NCI-H748 (cell line): ENCODE data around the gene DGKA.
"Not testable (repeated sequence)": the region's sequence is repeated elsewhere in the genome, so short reads cannot be mapped to it uniquely, and the experiment has no call there.

Experiments used
- DNase-seq: peaks from one replicate; lab custom pipeline; 2025; ENCODE audit not compliant: unreplicated experiment; lab: John Stamatoyannopoulos, UW

Gene DGKA

GRCh38 chr12:55966408-55967281, 35.7 kb downstream of the DGKA start, which contains the start of gene CDK2:
CDK2 (plus strand) TSS chr12:55966830; CDS start chr12:55967009, 179 bp downstream.
- DNase-seq, result peak; percentile 81

- DNase-seq, result no peak
These were observed 38.4 kb downstream of the DGKA start for GRCh38 chr12:55969356-55969755.

- no peak for DNase-seq
These were observed 39.8 kb downstream of the DGKA start for GRCh38 chr12:55970775-55971174.

- DNase-seq, result peak; percentile 5
These were observed 41.1 kb downstream of the DGKA start for GRCh38 chr12:55972042-55972441.

GRCh38 chr12:55972456-55972855, 41.5 kb downstream of the DGKA start:
- no peak for DNase-seq

GRCh38 chr12:55972911-55973598, 42.1 kb downstream of the DGKA start:
- peak; percentile 46 for DNase-seq

- peak; percentile 100 for DNase-seq
These were observed 42.8 kb downstream of the DGKA start, which contains the start of gene RAB5B for GRCh38 chr12:55973599-55974307. RAB5B (plus strand) TSS chr12:55974078; CDS start chr12:55986961, 12,883 bp downstream.

- peak; percentile 60 for DNase-seq
These were observed 43.4 kb downstream of the DGKA start for GRCh38 chr12:55974308-55974730.

GRCh38 chr12:55978393-55978792, 47.4 kb downstream of the DGKA start:
- no peak for DNase-seq

- DNase-seq, result no peak
These were observed 48.1 kb downstream of the DGKA start for GRCh38 chr12:55979069-55979468.

GRCh38 chr12:55981882-55982281, 50.9 kb downstream of the DGKA start:
- DNase-seq, result not testable (repeated sequence)

- no peak for DNase-seq
These were observed 51.5 kb downstream of the DGKA start for GRCh38 chr12:55982319-55982936.

GRCh38 chr12:55983232-55983842, 52.4 kb downstream of the DGKA start:
- DNase-seq, result no peak

GRCh38 chr12:55984861-55985260, 53.9 kb downstream of the DGKA start:
- no peak for DNase-seq

GRCh38 chr12:55985341-55985740, 54.4 kb downstream of the DGKA start:
- DNase-seq, result no peak

- not testable (repeated sequence) for DNase-seq
These were observed 55.0 kb downstream of the DGKA start for GRCh38 chr12:55985976-55986375.

- DNase-seq, result no peak
These were observed 60.1 kb downstream of the DGKA start for GRCh38 chr12:55991110-55991509.

GRCh38 chr12:55993230-55993853, 62.4 kb downstream of the DGKA start:
- DNase-seq, result no peak

- no peak for DNase-seq
These were observed 64.4 kb downstream of the DGKA start for GRCh38 chr12:55995366-55995765.

- DNase-seq, result peak; percentile 69
These were observed 65.3 kb downstream of the DGKA start for GRCh38 chr12:55996201-55996714.
